ENCODE results near the gene IFNL2.
A peak's percentile ranks its signal among the peaks of the same experiment; 100 is the strongest.
"Not testable (repeated sequence)": the region's sequence is repeated elsewhere in the genome, so short reads cannot be mapped to it uniquely, and the experiment has no call there.

The IFNL2 gene

DNA sequence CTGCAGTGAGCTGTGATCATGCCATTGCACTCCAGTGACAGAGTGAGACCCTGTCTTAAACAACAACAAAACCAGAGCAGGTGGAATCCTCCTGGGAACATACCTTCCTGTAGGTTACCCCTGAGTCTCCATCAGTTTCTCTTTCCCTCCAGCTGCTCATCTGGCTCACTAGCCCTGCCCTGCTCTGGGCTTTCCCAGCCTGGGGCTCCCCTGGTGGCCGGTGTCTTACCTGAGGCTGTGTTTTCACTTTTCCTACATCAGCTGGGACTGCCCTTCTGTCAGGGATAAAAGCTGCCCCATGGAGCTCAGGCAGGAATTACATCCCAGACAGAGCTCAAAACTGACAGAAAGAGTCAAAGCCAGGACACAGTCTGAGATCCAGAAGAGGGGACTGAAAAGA is at the start of gene IFNL2:
TSS of gene IFNL2 (plus strand) at position 312 of the 400 bp plus-strand sequence. CDS start 173 bp downstream, outside the sequence.
- Mint-ChIP-seq H3K4me1 (ENCODE audit: low read depth) (peaks cover 11% of the 10 kb centered on the region), H3K27me3 (peaks cover 58% of the 10 kb centered on the region)
- H3K27ac Mint-ChIP-seq; intact Hi-C loops (cut with micrococcal nuclease); H3K9me3 Mint-ChIP-seq; H3K4me3 Mint-ChIP-seq; H3K36me3 Mint-ChIP-seq (ENCODE audit: low read depth): not testable (repeated sequence)

DNA sequence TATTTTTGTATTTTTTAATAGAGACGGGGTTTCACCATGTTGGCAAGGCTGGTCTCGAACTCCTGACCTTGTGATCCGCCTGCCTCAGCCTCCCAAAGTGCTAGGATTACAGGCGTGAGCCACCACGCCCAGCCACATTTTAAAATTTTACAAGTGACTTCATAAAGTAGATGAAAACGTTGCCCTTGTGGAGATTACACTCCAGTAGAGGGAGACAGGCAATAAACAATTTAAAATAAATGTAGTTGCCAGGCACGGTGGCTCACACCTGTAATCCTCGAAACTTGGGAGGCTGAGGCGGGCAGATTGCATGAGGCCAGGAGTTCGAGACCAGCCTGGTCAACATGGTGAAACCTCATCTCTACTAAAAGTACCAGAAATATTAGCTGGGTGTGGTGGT is 49.1 kb upstream of the IFNL2 start:
- H3K36me3 Mint-ChIP-seq (ENCODE audit: low read depth); H3K4me3 Mint-ChIP-seq; H3K9me3 Mint-ChIP-seq; intact Hi-C loops (cut with micrococcal nuclease); H3K27ac Mint-ChIP-seq: not testable (repeated sequence)
- Mint-ChIP-seq H3K4me1 (ENCODE audit: low read depth) (peaks cover 11% of the 10 kb centered on the region), H3K27me3 (peaks cover 13% of the 10 kb centered on the region)

DNA sequence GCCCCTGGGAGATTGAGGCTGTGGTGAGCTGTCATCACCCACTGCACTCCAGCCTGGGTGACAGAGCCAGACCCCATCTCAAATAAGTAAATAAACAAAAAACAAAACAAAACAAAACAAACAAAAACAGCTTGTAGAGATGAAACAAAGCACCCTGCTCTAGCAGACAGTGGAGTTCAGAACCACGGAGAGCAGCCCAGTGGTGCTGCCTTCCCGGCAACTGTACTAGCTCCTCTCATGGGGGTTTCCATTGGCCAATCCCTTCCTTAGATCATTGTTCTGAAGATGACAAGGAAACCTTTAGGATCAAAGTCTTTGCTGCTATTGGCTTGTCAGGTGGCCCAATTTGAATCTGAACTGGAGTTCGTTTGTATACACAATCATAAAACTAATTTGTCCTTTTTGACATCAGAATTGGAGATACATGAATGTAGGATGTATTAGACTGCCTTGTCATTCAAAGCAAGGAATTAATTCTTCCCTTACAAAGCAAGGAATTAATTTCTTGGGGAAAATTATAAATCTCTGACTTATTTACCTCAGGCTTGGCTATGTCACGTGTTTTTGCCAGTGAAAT is 44.4 kb upstream of the IFNL2 start:
- H3K4me1 Mint-ChIP-seq (ENCODE audit: low read depth) = peaks cover 18% of the 10 kb centered on the region
- no peak overlapping the region for H3K27ac Mint-ChIP-seq
- intact Hi-C loops (cut with micrococcal nuclease) = no loop called here
- no peaks in the 10 kb centered on the region for H3K9me3 Mint-ChIP-seq
- H3K36me3 Mint-ChIP-seq (ENCODE audit: low read depth) = no peaks in the 10 kb centered on the region
- H3K27me3 Mint-ChIP-seq = peaks cover 11% of the 10 kb centered on the region
- H3K4me3 Mint-ChIP-seq = no peak overlapping the region

DNA sequence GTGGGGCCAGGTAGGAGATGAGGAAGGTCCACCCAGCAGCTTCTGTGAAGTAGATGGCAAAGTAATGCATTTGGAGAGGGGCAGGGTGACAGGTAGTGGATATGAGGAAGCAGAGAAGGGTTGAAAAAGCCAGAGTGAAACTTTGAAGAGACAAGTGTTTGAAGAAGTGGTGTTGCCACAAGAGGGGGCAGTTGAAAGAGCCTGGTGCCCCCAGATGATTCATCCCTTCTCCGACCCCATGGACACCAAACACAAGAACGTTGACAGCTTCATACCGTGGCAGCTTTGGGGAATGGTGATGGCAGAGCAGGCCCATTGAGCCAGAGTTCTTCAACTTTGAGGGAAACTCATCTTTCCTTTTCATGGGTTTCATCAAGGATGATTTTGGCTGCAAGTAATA is 43.3 kb upstream of the IFNL2 start:
- Mint-ChIP-seq H3K27me3 (peaks cover 7% of the 10 kb centered on the region), H3K27ac (no peak overlapping the region), H3K36me3 (ENCODE audit: low read depth) (no peaks in the 10 kb centered on the region), H3K9me3 (no peaks in the 10 kb centered on the region), H3K4me3 (no peak overlapping the region), H3K4me1 (ENCODE audit: low read depth) (peaks cover 18% of the 10 kb centered on the region)
- intact Hi-C loops (cut with micrococcal nuclease) = no loop called here

DNA sequence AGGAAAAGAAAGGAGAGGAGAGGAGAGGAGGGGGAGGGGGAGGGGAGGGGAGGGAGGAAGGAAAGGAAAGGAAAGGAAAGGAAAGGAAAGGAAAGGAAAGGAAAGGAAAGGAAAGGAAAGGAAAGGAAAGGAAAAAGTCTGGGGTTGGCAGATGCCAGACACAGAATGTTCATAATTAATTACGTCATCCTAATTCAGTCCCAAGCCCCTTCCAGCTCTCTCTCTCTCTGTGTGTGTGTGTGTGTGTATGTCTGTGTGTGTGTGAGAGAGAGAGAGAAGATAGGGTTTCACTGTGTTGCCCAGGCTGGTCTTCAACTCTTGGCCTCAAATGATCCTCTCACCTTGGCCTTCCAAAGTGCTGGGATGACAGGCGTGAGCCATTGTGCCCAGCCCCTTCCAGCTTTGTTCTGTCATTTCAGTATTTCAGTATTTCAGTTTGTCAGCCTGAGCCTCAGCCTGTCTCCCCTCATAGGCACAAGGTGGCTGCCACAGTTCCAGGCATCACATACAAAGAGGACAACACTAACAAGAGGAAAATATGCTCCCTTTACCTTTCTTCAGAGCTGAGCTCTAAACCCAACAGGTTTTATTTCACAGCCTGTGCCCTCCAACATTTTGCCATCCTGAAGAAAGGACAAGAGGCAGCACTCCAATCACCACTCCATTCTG is 38.0 kb upstream of the IFNL2 start:
- intact Hi-C loops (cut with micrococcal nuclease) = no loop called here
- no peak overlapping the region for H3K27ac Mint-ChIP-seq

GRCh38 chr19:39232708-39233107 is 35.5 kb upstream of the IFNL2 start:
- intact Hi-C loops (cut with micrococcal nuclease) = no loop called here
- Mint-ChIP-seq H3K27me3 (peaks cover 23% of the 10 kb centered on the region), H3K4me1 (ENCODE audit: low read depth) (peaks cover 4% of the 10 kb centered on the region), H3K27ac (no peak overlapping the region), H3K9me3 (no peaks in the 10 kb centered on the region), H3K36me3 (ENCODE audit: low read depth) (no peaks in the 10 kb centered on the region), H3K4me3 (no peak overlapping the region)

More for the DNA sequence above, 38.0 kb upstream of the IFNL2 start:
- H3K4me3 Mint-ChIP-seq = no peak overlapping the region
- no peaks in the 10 kb centered on the region for H3K36me3 Mint-ChIP-seq (ENCODE audit: low read depth)
- no peaks in the 10 kb centered on the region for H3K4me1 Mint-ChIP-seq (ENCODE audit: low read depth)
- H3K9me3 Mint-ChIP-seq = no peaks in the 10 kb centered on the region
- H3K27me3 Mint-ChIP-seq = peaks cover 9% of the 10 kb centered on the region

DNA sequence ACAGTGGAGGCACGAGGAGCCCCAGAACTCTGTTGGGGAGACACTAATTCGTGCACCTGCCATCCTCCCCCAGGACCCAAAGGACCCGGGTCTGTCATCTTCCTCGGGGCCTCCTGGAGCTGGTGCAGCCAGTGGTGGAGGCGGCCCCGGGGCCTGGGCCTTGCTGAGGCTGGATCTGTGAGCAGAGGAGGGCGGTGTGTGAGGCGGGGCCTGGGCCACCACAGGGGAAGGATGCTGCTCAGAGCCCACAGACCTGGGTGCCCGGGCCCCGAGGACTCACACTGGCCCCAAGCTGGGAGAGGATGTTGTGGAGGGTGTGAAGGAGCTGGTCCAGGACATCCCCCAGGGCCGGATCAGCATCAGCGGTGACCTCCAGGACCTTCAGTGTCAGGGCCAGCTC is 31.7 kb upstream of the IFNL2 start:
- Mint-ChIP-seq H3K4me3 (no peak overlapping the region), H3K36me3 (ENCODE audit: low read depth) (no peaks in the 10 kb centered on the region), H3K4me1 (ENCODE audit: low read depth) (peaks cover 8% of the 10 kb centered on the region), H3K27me3 (peaks cover 33% of the 10 kb centered on the region), H3K9me3 (no peaks in the 10 kb centered on the region), H3K27ac (no peak overlapping the region)
- intact Hi-C loops (cut with micrococcal nuclease) = no loop called here

GRCh38 chr19:39237200-39238184 is 30.7 kb upstream of the IFNL2 start:
- H3K36me3 Mint-ChIP-seq (ENCODE audit: low read depth) = no peaks in the 10 kb centered on the region
- intact Hi-C loops (cut with micrococcal nuclease) = loop anchor here (2.0 kb wide), 1 partner anchor 51 kb away; no protein-coding TSS in a partner anchor
- peaks cover 8% of the 10 kb centered on the region for H3K4me1 Mint-ChIP-seq (ENCODE audit: low read depth)
- H3K27me3 Mint-ChIP-seq = peaks cover 35% of the 10 kb centered on the region
- no peaks in the 10 kb centered on the region for H3K9me3 Mint-ChIP-seq
- H3K4me3 Mint-ChIP-seq = no peak overlapping the region
- peak overlapping the region; percentile 28 for H3K27ac Mint-ChIP-seq

DNA sequence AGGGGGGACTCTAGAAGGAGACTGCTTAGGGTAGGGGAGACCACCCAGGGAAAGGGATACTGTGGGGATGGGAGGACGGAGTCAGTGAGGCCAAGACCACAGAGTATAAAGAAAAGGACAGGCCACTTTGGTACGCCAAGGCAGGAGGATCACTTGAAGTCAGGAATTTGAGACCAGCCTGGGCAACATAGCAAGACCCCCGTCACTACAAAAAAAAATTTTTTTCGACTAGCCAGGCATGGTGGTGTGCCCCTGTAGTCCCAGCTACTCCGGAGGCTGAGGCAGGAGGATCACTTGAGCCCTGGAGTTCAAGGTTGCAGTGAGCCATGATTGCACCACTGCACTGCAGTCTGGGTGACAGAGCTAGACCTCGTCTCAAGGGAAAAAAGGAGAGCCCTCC is 30.0 kb upstream of the IFNL2 start:
- Mint-ChIP-seq H3K4me3 (no peak overlapping the region), H3K27ac (peak overlapping the region; percentile 28), H3K36me3 (ENCODE audit: low read depth) (no peaks in the 10 kb centered on the region), H3K27me3 (peaks cover 35% of the 10 kb centered on the region), H3K9me3 (no peaks in the 10 kb centered on the region), H3K4me1 (ENCODE audit: low read depth) (peaks cover 8% of the 10 kb centered on the region)
- intact Hi-C loops (cut with micrococcal nuclease) = loop anchor here (2.0 kb wide), 1 partner anchor 51 kb away; no protein-coding TSS in a partner anchor

- Mint-ChIP-seq H3K27me3 (peaks cover 36% of the 10 kb centered on the region), H3K9me3 (no peaks in the 10 kb centered on the region), H3K36me3 (ENCODE audit: low read depth) (no peaks in the 10 kb centered on the region), H3K4me1 (ENCODE audit: low read depth) (peaks cover 8% of the 10 kb centered on the region), H3K4me3 (no peak overlapping the region), H3K27ac (no peak overlapping the region)
- intact Hi-C loops (cut with micrococcal nuclease) = loop anchor here (2.0 kb wide), 1 partner anchor 50 kb away; no protein-coding TSS in a partner anchor
Observed at GRCh38 chr19:39238944-39239343, 29.3 kb upstream of the IFNL2 start.

DNA sequence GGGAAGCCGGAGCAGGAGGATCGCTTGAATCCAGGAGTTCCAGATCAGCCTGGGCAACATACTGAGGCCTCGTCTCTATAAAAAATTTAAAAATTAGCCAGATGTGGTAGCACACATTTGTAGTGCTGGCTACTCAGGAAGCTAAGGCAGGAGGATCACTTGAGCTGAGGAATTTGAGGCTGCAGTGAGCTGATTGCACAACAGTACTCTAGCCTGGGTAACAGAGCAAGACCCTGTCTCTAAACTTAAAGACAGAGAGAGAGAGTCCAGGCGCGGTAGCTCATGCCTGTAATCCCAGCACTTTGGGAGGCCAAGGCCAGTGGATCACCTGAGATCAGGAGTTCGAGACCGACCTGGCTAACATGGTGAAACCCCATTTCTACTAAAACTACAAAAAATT is 27.8 kb upstream of the IFNL2 start:
- Mint-ChIP-seq H3K27me3 (peaks cover 37% of the 10 kb centered on the region), H3K27ac (no peak overlapping the region), H3K4me1 (ENCODE audit: low read depth) (peaks cover 8% of the 10 kb centered on the region), H3K9me3 (no peaks in the 10 kb centered on the region), H3K4me3 (no peak overlapping the region), H3K36me3 (ENCODE audit: low read depth) (no peaks in the 10 kb centered on the region)
- intact Hi-C loops (cut with micrococcal nuclease) = no loop called here

- intact Hi-C loops (cut with micrococcal nuclease); H3K4me3 Mint-ChIP-seq; H3K27ac Mint-ChIP-seq; H3K9me3 Mint-ChIP-seq; H3K4me1 Mint-ChIP-seq (ENCODE audit: low read depth); H3K36me3 Mint-ChIP-seq (ENCODE audit: low read depth): not testable (repeated sequence)
- peaks cover 32% of the 10 kb centered on the region for H3K27me3 Mint-ChIP-seq
Observed at GRCh38 chr19:39243741-39244140, 24.5 kb upstream of the IFNL2 start.

GRCh38 chr19:39244410-39245100 is 23.6 kb upstream of the IFNL2 start, which contains the start of gene IFNL3:
TSS of gene IFNL3 (minus strand) at chr19:39245006. CDS start at chr19:39244967, 39 bp downstream.
- intact Hi-C loops (cut with micrococcal nuclease); H3K36me3 Mint-ChIP-seq (ENCODE audit: low read depth); H3K4me1 Mint-ChIP-seq (ENCODE audit: low read depth); H3K9me3 Mint-ChIP-seq; H3K27ac Mint-ChIP-seq; H3K4me3 Mint-ChIP-seq: not testable (repeated sequence)
- peaks cover 39% of the 10 kb centered on the region for H3K27me3 Mint-ChIP-seq

Measured in dendritic cell treated with granulocyte-macrophage colony-stimulating factor and Interleukin-4, amounts not matched to agents 40 ng/mL and 50 ng/mL, for 4 days (primary cell).